ENCODE results near the gene YBX2.

GRCh38 chr17:7281074-7281952 lies 13.1 kb downstream of the YBX2 start, which contains the start of gene SLC2A4:
- no peak for TF ChIP-seq CTCF (IDR thresholded peaks at IDR 0.05)
- TF ChIP-seq POLR2A (IDR thresholded peaks at IDR 0.05), result no peak

Measured in body of pancreas (tissue), 4 donors.